HPDE6-E6E7 (cell line): ENCODE measurements around the gene AGT.

ENCODE experiments used
- DNase-seq: peaks from one replicate; pipeline ENCODE4 v3.0.0; 2011; ENCODE audit warnings: missing footprints; ENCODE audit errors: extremely low spot score

Gene AGT

GRCh38 chr1:230713915-230714764 lies at the start of gene AGT:
AGT (minus strand) TSS chr1:230714122; CDS start chr1:230710823, 3,299 bp downstream.
- no peak for DNase-seq

GRCh38 chr1:230761443-230762167 lies 47.7 kb upstream of the AGT start:
- no peak for DNase-seq

- no peak for DNase-seq
Observed at GRCh38 chr1:230760360-230760827, 46.5 kb upstream of the AGT start.

GRCh38 chr1:230759369-230760065 lies 45.6 kb upstream of the AGT start:
- no peak for DNase-seq

- no peak for DNase-seq
Observed at GRCh38 chr1:230758709-230759368, 44.9 kb upstream of the AGT start.

- no peak for DNase-seq
Observed at GRCh38 chr1:230757856-230758708, 44.2 kb upstream of the AGT start.

GRCh38 chr1:230754796-230755195 lies 40.9 kb upstream of the AGT start:
- DNase-seq = no peak

GRCh38 chr1:230753586-230754251 lies 39.8 kb upstream of the AGT start:
- DNase-seq = no peak

GRCh38 chr1:230753191-230753585 lies 39.3 kb upstream of the AGT start:
- DNase-seq = no peak

GRCh38 chr1:230752407-230752806 lies 38.5 kb upstream of the AGT start:
- no peak for DNase-seq

- DNase-seq = no peak
Observed at GRCh38 chr1:230750986-230751625, 37.2 kb upstream of the AGT start.

GRCh38 chr1:230750576-230750975 lies 36.7 kb upstream of the AGT start:
- no peak for DNase-seq

GRCh38 chr1:230749635-230750034 lies 35.7 kb upstream of the AGT start:
- DNase-seq = no peak

- no peak for DNase-seq
Observed at GRCh38 chr1:230749150-230749549, 35.2 kb upstream of the AGT start.

GRCh38 chr1:230747890-230748800 lies 34.2 kb upstream of the AGT start:
- DNase-seq = no peak

- no peak for DNase-seq
Observed at GRCh38 chr1:230747127-230747730, 33.3 kb upstream of the AGT start, which contains the start of gene CAPN9. CAPN9 (plus strand) TSS chr1:230747388; CDS start chr1:230747497, 109 bp downstream.

GRCh38 chr1:230746617-230747016 lies 32.7 kb upstream of the AGT start:
- no peak for DNase-seq

- DNase-seq = no peak
Observed at GRCh38 chr1:230745071-230745470, 31.1 kb upstream of the AGT start.
